Activated T-helper 1 cell treated with anti-CD3 and anti-CD28 coated beads, Interleukin-12 subunit alpha, Interleukin-12 subunit beta, Interleukin-2, Interleukin-4 antibody, amounts not matched to agents 30 ng/mL and 10 ng/mL and 1 ng/mL, durations not matched to agents 14 hours and 24 hours and 36 hours (primary cell): Measurements from ENCODE around the gene NXPE4. TPM values are rescaled to one million over a fixed set of nuclear protein-coding genes. Genes with fewer than 3 reads are reported as not detected.
"Not testable (repeated sequence)": the region's sequence is repeated elsewhere in the genome, so short reads cannot be mapped to it uniquely, and the experiment has no call there.

ENCODE experiments used
- DNase-seq: peaks from one replicate; pipeline ENCODE4 v3.0.0; 2021; ENCODE audit warnings: low spot score
- H3K27ac Mint-ChIP-seq: one replicate; pipeline ENCODE4 v1.8.0; 2021; ENCODE audit warnings: mild to moderate bottlenecking, mixed read lengths
- H3K27me3 Mint-ChIP-seq: one replicate; pipeline ENCODE4 v1.8.0; 2022; ENCODE audit warnings: mild to moderate bottlenecking, moderate library complexity, mixed read lengths; ENCODE audit not compliant: insufficient read depth
- H3K36me3 Mint-ChIP-seq: one replicate; pipeline ENCODE4 v1.8.0; 2021; ENCODE audit warnings: low read depth, mixed read lengths
- H3K4me1 Mint-ChIP-seq: one replicate; pipeline ENCODE4 v1.8.0; 2021; ENCODE audit warnings: low read depth, mixed read lengths
- H3K4me3 Mint-ChIP-seq: one replicate; pipeline ENCODE4 v1.8.0; 2021; ENCODE audit warnings: mild to moderate bottlenecking, moderate library complexity, mixed read lengths
- H3K9me3 Mint-ChIP-seq: one replicate; pipeline ENCODE4 v1.8.0; 2021; ENCODE audit warnings: mixed read lengths
- intact Hi-C: fragments of 100-400 bp; cut with micrococcal nuclease; formaldehyde crosslinking; loops from one replicate; pipeline ENCODE4 v1.15.1; 2024
- total RNA-seq: library from RNA; stranded (reverse); gene quantifications from 2 replicates; pipeline ENCODE4 v1.2.3, GENCODE V29; 2022

The NXPE4 gene
- total RNA-seq, 1 donor from 2014 or later = not detected

- no peak overlapping the region for H3K27ac Mint-ChIP-seq
- no peak for DNase-seq
- H3K9me3 Mint-ChIP-seq = peaks cover 16% of the 10 kb centered on the region
- H3K4me1 Mint-ChIP-seq = no peaks in the 10 kb centered on the region
- no peak overlapping the region for H3K4me3 Mint-ChIP-seq
- no peaks in the 10 kb centered on the region for H3K36me3 Mint-ChIP-seq
- no peaks in the 10 kb centered on the region for H3K27me3 Mint-ChIP-seq
- intact Hi-C loops = loop anchor here (10.0 kb wide), 1 partner anchor 261 kb away; no protein-coding TSS in a partner anchor
Measured at GRCh38 chr11:114606003-114606801, 10.6 kb upstream of the NXPE4 start.

- Mint-ChIP-seq H3K4me1 (no peaks in the 10 kb centered on the region), H3K36me3 (no peaks in the 10 kb centered on the region), H3K4me3 (no peak overlapping the region), H3K27ac (no peak overlapping the region), H3K9me3 (peaks cover 12% of the 10 kb centered on the region), H3K27me3 (no peaks in the 10 kb centered on the region)
- no peak for DNase-seq
- intact Hi-C loops = loop anchor here (2.0 to 10.0 kb wide), 2 partner anchors 165 to 261 kb away; no protein-coding TSS in a partner anchor
Measured at GRCh38 chr11:114605370-114605769, 9.8 kb upstream of the NXPE4 start.

- Mint-ChIP-seq H3K4me3 (no peak overlapping the region), H3K36me3 (no peaks in the 10 kb centered on the region), H3K27ac (no peak overlapping the region), H3K4me1 (no peaks in the 10 kb centered on the region), H3K27me3 (no peaks in the 10 kb centered on the region), H3K9me3 (peaks cover 12% of the 10 kb centered on the region)
- no peak for DNase-seq
- intact Hi-C loops = loop anchor here (2.0 to 10.0 kb wide), 2 partner anchors 164 to 260 kb away; no protein-coding TSS in a partner anchor
Measured at GRCh38 chr11:114604886-114605285, 9.3 kb upstream of the NXPE4 start.

GRCh38 chr11:114604179-114604813 is 8.7 kb upstream of the NXPE4 start:
- DNase-seq = no peak
- Mint-ChIP-seq H3K4me1 (no peaks in the 10 kb centered on the region), H3K27me3 (no peaks in the 10 kb centered on the region), H3K4me3 (no peak overlapping the region), H3K9me3 (peaks cover 12% of the 10 kb centered on the region), H3K27ac (no peak overlapping the region), H3K36me3 (no peaks in the 10 kb centered on the region)
- intact Hi-C loops = loop anchor here (2.0 to 10.0 kb wide), 2 partner anchors 163 to 259 kb away; no protein-coding TSS in a partner anchor

- peaks cover 11% of the 10 kb centered on the region for H3K9me3 Mint-ChIP-seq
- not testable (repeated sequence) for H3K27me3 Mint-ChIP-seq, H3K4me1 Mint-ChIP-seq, DNase-seq, H3K27ac Mint-ChIP-seq, H3K4me3 Mint-ChIP-seq, H3K36me3 Mint-ChIP-seq
- intact Hi-C loops = loop anchor here (10.0 kb wide), 1 partner anchor 258 kb away; no protein-coding TSS in a partner anchor
Measured at GRCh38 chr11:114603151-114603550, 7.6 kb upstream of the NXPE4 start.

- intact Hi-C loops = no loop called here
- H3K4me1 Mint-ChIP-seq = no peaks in the 10 kb centered on the region
- H3K9me3 Mint-ChIP-seq = no peaks in the 10 kb centered on the region
- no peak for DNase-seq
- peaks cover under 1% of the 10 kb centered on the region for H3K27me3 Mint-ChIP-seq
- no peak overlapping the region for H3K27ac Mint-ChIP-seq
- no peak overlapping the region for H3K4me3 Mint-ChIP-seq
- no peaks in the 10 kb centered on the region for H3K36me3 Mint-ChIP-seq
Measured at GRCh38 chr11:114598461-114598860, 2.9 kb upstream of the NXPE4 start.

GRCh38 chr11:114596175-114596919 is 761 bp upstream of the NXPE4 start:
- H3K36me3 Mint-ChIP-seq = no peaks in the 10 kb centered on the region
- no peak overlapping the region for H3K27ac Mint-ChIP-seq
- H3K9me3 Mint-ChIP-seq = no peaks in the 10 kb centered on the region
- H3K27me3 Mint-ChIP-seq = peaks cover 11% of the 10 kb centered on the region
- intact Hi-C loops = no loop called here
- no peak for DNase-seq
- H3K4me3 Mint-ChIP-seq = no peak overlapping the region
- H3K4me1 Mint-ChIP-seq = no peaks in the 10 kb centered on the region

GRCh38 chr11:114594703-114595102 is 883 bp downstream of the NXPE4 start:
- intact Hi-C loops = no loop called here
- no peaks in the 10 kb centered on the region for H3K9me3 Mint-ChIP-seq
- no peaks in the 10 kb centered on the region for H3K36me3 Mint-ChIP-seq
- H3K27me3 Mint-ChIP-seq = peaks cover 11% of the 10 kb centered on the region
- no peak for DNase-seq
- H3K27ac Mint-ChIP-seq = no peak overlapping the region
- no peaks in the 10 kb centered on the region for H3K4me1 Mint-ChIP-seq
- H3K4me3 Mint-ChIP-seq = no peak overlapping the region

- peaks cover 4% of the 10 kb centered on the region for H3K27me3 Mint-ChIP-seq
- H3K9me3 Mint-ChIP-seq = peaks cover 53% of the 10 kb centered on the region
- no peak overlapping the region for H3K27ac Mint-ChIP-seq
- H3K36me3 Mint-ChIP-seq = no peaks in the 10 kb centered on the region
- no peak for DNase-seq
- intact Hi-C loops = no loop called here
- H3K4me3 Mint-ChIP-seq = no peak overlapping the region
- H3K4me1 Mint-ChIP-seq = no peaks in the 10 kb centered on the region
Measured at GRCh38 chr11:114587398-114587953, 8.1 kb downstream of the NXPE4 start.

GRCh38 chr11:114586797-114587196 is 8.8 kb downstream of the NXPE4 start:
- no peak for DNase-seq
- Mint-ChIP-seq H3K27me3 (no peaks in the 10 kb centered on the region), H3K9me3 (peaks cover 53% of the 10 kb centered on the region), H3K27ac (no peak overlapping the region), H3K36me3 (no peaks in the 10 kb centered on the region), H3K4me3 (no peak overlapping the region), H3K4me1 (no peaks in the 10 kb centered on the region)
- intact Hi-C loops = no loop called here

- no peak overlapping the region for H3K4me3 Mint-ChIP-seq
- intact Hi-C loops = loop anchor here (1.0 kb wide), 1 partner anchor 231 kb away; no protein-coding TSS in a partner anchor
- H3K27ac Mint-ChIP-seq = no peak overlapping the region
- H3K9me3 Mint-ChIP-seq = no peaks in the 10 kb centered on the region
- no peaks in the 10 kb centered on the region for H3K4me1 Mint-ChIP-seq
- H3K27me3 Mint-ChIP-seq = no peaks in the 10 kb centered on the region
- DNase-seq = no peak
- no peaks in the 10 kb centered on the region for H3K36me3 Mint-ChIP-seq
Measured at GRCh38 chr11:114571712-114572111, 23.9 kb downstream of the NXPE4 start.

- Mint-ChIP-seq H3K27ac (no peak overlapping the region), H3K27me3 (no peaks in the 10 kb centered on the region), H3K4me1 (no peaks in the 10 kb centered on the region), H3K9me3 (no peaks in the 10 kb centered on the region), H3K4me3 (no peak overlapping the region), H3K36me3 (no peaks in the 10 kb centered on the region)
- no peak for DNase-seq
- intact Hi-C loops = no loop called here
Measured at GRCh38 chr11:114569801-114570200, 25.8 kb downstream of the NXPE4 start.
